Adrenal gland (tissue), 12 donors: ENCODE results near the gene ETV6. TPM values are rescaled to one million over a fixed set of nuclear protein-coding genes. Genes with fewer than 3 reads are reported as not detected.

ENCODE experiments used
- DNase-seq, 7 donors: peaks; one replicate each; pipeline ENCODE4 v3.0.0-alpha.2; 2019 to 2020
- H3K27ac ChIP-seq, 5 donors: fragments of 200-600 bp; sonication (generic) in 4 of 5; 1 replicate in 3 of 5; 2 replicates in 2 of 5; pipeline versions ENCODE4 v1.5.1 to v1.8.0; 2016 to 2020; ENCODE audit warnings: mild to moderate bottlenecking in 1 of 5
- H3K27me3 ChIP-seq: fragments of 200-600 bp; 2 replicates; pipeline ENCODE4 v1.8.0; 2021
- H3K36me3 ChIP-seq, 2 donors: fragments of 200-600 bp; replicated peaks in 1 of 2; 1 replicate in 1 of 2; 2 replicates in 1 of 2; pipeline versions ENCODE4 v1.5.1 to v1.8.0; 2018 to 2022
- H3K4me1 ChIP-seq, 2 donors: fragments of 200-600 bp; replicated peaks in 1 of 2; 1 replicate in 1 of 2; 2 replicates in 1 of 2; pipeline versions ENCODE4 v1.5.1 to v1.8.0; 2018 to 2021
- H3K4me3 ChIP-seq, 4 donors: fragments of 200-600 bp; sonication (generic) in 3 of 4; one replicate each; pipeline ENCODE4 v1.5.1; 2016 to 2018
- H3K9me3 ChIP-seq, 3 donors: fragments of 200-600 bp; sonication (generic) in 1 of 3; replicated peaks in 1 of 3; 1 replicate in 2 of 3; 2 replicates in 1 of 3; pipeline versions ENCODE4 v1.5.1 to v1.8.0; 2016 to 2021
- CTCF ChIP-seq, 6 experiments: fragments of 450-650 bp in 4 of 6; fragments of 200-600 bp in 2 of 6; sonication (generic) in 1 of 6; IDR thresholded peaks; 1 replicate in 5 of 6; 2 replicates in 1 of 6; pipeline versions ENCODE4 v1.5.1 to v1.8.0; 2016 to 2021; ENCODE audit warnings: antibody characterized with exemption in 6 of 6, mild to moderate bottlenecking in 2 of 6, moderate library complexity in 1 of 6
- POLR2A ChIP-seq, 2 donors: fragments of 450-650 bp; IDR thresholded peaks; one replicate each; pipeline ENCODE4 v1.6.1; 2017; ENCODE audit warnings: antibody characterized with exemption in 2 of 2, mild to moderate bottlenecking in 2 of 2, moderate library complexity in 1 of 2
- WGBS, 4 donors: extraction: QIAGEN DNeasy Blood & Tissue Kit in 2 of 4; methylation state at CpG; one replicate each; pipeline versions ENCODE4 v1.1.5 to v1.1.7; 2013 to 2017; 5-methylcytosine and 5-hydroxymethylcytosine counted together
- intact Hi-C, 2 donors: fragments of 100-400 bp; cut with DNase I; formaldehyde crosslinking; loops; one replicate each; pipeline versions ENCODE4 v1.14.1 to v1.15.0; 2022 to 2023
- polyA plus RNA-seq, 3 donors: library from polyadenylated mRNA; stranded (reverse); fragments of 200-250 nt in 2 of 3; fragments of 350-450 nt in 1 of 3; fragmentation: Illumina TruSeq in 1 of 3; extraction: RNeasy Lipid Tissue Mini Kit (QIAGEN cat#74804) in 1 of 3; gene quantifications; one replicate each; pipeline ENCODE4 v1.2.3, GENCODE V29; 2013 to 2014
- total RNA-seq, 9 donors: library from RNA; depleted of rRNA in 4 of 9; stranded (reverse); fragments of >200 nt in 4 of 9; fragments of 120-200 nt in 1 of 9; fragmentation: NEBNext Ultra II Directional in 1 of 9; extraction: Animal tissue kit (Norgen Biotek cat#: 25700) in 1 of 9; gene quantifications; one replicate each; pipeline versions ENCODE4 v1.1.0 to v1.2.4, GENCODE V29; 2013 to 2023
- donor health status: healthy with polysubstance abuse.
- donor health status: Bipolar disorder and iron deficiency.
- donor health status: DM: yes; HTN: yes; CAD: no.
- donor health status: DM: no; HTN: no; CAD: no.
- donor health status: DM: no; HTN: no; CAD: no.
- donor health status: DM: yes; HTN: yes; CAD: no.

Gene ETV6
- total and polyA plus RNA-seq, 12 donors: 9.6 to 46.6 (median 19.5) TPM

GRCh38 chr12:11780521-11781101 lies 131.1 kb downstream of the ETV6 start:
- no peak for TF ChIP-seq POLR2A (IDR thresholded peaks at IDR 0.05)
- no peak for TF ChIP-seq CTCF (IDR thresholded peaks at IDR 0.05)

DNA sequence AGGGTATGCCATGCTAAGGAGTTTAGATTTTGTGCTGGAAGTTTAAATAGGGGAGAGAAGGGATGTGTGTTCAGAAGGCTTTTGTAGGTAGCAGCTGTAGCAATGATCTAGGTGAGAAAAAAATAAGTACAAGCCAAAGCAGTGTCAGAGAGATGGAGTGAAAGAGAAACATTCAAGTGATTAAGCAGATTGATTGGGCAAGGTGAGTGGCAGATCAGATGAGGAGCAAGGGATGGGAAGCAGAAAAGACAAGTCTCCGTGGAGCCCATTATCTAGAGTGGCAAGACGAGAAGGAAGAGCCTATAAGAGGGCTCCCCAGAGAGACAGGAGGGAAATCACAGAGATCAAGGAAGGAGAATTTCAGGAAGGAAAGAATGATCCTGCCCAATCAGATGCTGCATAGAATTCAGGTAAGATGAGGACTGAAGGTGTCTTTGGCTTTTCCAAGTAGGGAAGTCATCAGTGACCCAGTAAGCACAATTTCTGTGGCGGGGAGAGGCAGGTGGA lies 133.5 kb downstream of the ETV6 start:
- intact Hi-C loops: no loop called here
- H3K9me3 ChIP-seq: no peaks in the 10 kb centered on the region
- H3K4me1 ChIP-seq: peaks cover 12 to 35% of the 10 kb centered on the region in 2 donors
- H3K27me3 ChIP-seq: no peaks in the 10 kb centered on the region
- DNase-seq: no peak
- WGBS, 4 donors: 90 to 96% (median 95%) methylated on average over 3 of the region's 3 CpGs
- H3K4me3 ChIP-seq: no peak overlapping the region
- TF ChIP-seq CTCF (IDR thresholded peaks at IDR 0.05) (no peak), POLR2A (IDR thresholded peaks at IDR 0.05) (no peak)
- H3K27ac ChIP-seq: no peak overlapping the region
- H3K36me3 ChIP-seq: no peaks in the 10 kb centered on the region

More at GRCh38 chr12:11780521-11781101, 131.1 kb downstream of the ETV6 start:
- H3K27ac ChIP-seq: no peak overlapping the region
- H3K9me3 ChIP-seq: no peaks in the 10 kb centered on the region
- no peak overlapping the region for H3K4me3 ChIP-seq
- H3K4me1 ChIP-seq: peaks cover 12 to 22% of the 10 kb centered on the region in 2 donors
- intact Hi-C loops: no loop called here
- H3K27me3 ChIP-seq: no peaks in the 10 kb centered on the region
- H3K36me3 ChIP-seq: no peaks in the 10 kb centered on the region
- no peak for DNase-seq
- 88 to 95% (median 92%) methylated on average over 6 of the region's 6 CpGs for WGBS, 4 donors

- H3K36me3 ChIP-seq: no peaks in the 10 kb centered on the region
- no peak for DNase-seq
- no peaks in the 10 kb centered on the region for H3K27me3 ChIP-seq
- no peak overlapping the region for H3K4me3 ChIP-seq
- H3K9me3 ChIP-seq: no peaks in the 10 kb centered on the region
- H3K4me1 ChIP-seq: peaks cover 0 to 18% of the 10 kb centered on the region in 2 donors
- TF ChIP-seq POLR2A (IDR thresholded peaks at IDR 0.05): no peak
- H3K27ac ChIP-seq: no peak overlapping the region
- intact Hi-C loops: no loop called here
- WGBS, 4 donors: 54 to 63% (median 62%) methylated on average over 5 of the region's 5 CpGs
Observed at GRCh38 chr12:11785712-11786111, 136.2 kb downstream of the ETV6 start.

- 73 to 75% (median 74%) methylated on average over 5 of the region's 5 CpGs for WGBS, 4 donors
- Histone ChIP-seq H3K4me3 (no peak overlapping the region), H3K4me1 (peaks cover 0 to 24% of the 10 kb centered on the region in 2 donors), H3K36me3 (no peaks in the 10 kb centered on the region), H3K27ac (no peak overlapping the region), H3K27me3 (no peaks in the 10 kb centered on the region), H3K9me3 (no peaks in the 10 kb centered on the region)
- intact Hi-C loops: no loop called here
- no peak for DNase-seq
- no peak for TF ChIP-seq POLR2A (IDR thresholded peaks at IDR 0.05)
- TF ChIP-seq CTCF (IDR thresholded peaks at IDR 0.05): no peak
Observed at GRCh38 chr12:11786638-11787365, 137.3 kb downstream of the ETV6 start.
